ENCODE results near the gene CDKN2C.
A peak's percentile ranks its signal among the peaks of the same experiment; 100 is the strongest.
"Not testable (repeated sequence)": the region's sequence is repeated elsewhere in the genome, so short reads cannot be mapped to it uniquely, and the experiment has no call there.

Gene CDKN2C

DNA sequence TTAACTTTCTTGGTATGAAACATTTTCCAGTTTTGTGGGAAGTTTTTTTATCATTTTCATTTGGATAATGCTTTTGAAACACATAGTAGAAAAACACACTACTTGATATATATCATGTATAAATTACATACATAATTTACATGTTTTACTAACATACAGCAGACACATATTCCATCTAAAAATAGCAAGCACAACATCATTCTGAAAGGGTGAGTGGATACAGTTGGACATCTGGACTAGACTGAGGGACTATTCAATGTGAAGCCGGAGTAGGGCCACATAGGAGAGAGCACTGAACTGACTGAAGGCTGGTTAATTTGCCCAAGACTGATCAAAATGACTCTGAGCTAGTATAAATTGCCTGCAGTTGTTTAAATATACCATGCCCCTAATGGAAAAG, 11.7 kb downstream of the CDKN2C start:
- peak; percentile 45 for DNase-seq

GRCh38 chr1:50982611-50983010, 12.6 kb downstream of the CDKN2C start:
- DNase-seq: no peak

DNA sequence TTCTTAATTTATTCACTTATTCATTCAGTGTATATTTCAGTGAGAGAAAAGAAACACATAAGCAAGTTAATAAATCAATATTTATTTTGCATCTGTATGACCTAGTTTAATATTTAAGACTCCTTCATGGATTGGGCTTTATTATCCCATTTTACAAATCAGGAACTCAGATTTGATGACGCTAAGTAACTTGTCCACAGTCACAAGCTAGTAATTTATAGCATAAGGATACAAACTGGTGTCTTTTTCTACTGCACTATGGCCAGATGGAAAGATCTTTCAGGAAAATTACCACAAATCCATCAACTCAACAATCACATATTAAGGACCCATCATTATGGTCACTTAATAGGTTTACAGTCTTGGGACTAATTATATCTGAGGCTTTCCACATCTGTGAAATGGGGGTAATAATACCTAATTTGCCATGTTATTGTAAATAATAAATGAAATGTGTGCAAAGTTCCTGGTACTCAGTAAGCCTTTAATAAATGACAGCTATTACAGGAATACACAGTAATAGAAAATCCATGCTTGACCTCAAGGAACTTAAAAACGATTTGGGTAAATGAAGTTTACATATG, 13.3 kb downstream of the CDKN2C start:
- no peak for DNase-seq

GRCh38 chr1:50985094-50985493, 15.0 kb downstream of the CDKN2C start:
- no peak for DNase-seq

DNA sequence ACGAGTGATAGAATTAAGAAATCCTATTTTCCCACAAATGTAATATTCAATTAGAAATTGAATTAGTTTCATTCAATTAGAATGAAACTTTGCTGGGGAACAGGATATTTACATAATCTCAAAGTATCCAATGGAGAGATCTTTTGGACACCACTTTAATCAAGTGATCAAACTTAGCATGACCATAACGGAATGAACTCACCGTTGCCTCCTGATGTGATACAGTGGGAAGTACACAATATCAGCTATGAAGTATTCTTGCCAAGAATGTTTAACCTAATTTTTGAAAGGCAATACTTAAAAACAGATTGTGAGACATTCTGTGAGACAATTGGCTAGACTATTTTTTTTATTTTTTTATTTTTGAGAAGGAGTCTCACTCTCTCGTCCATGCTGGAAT, 16.6 kb downstream of the CDKN2C start:
- no peak for DNase-seq

DNA sequence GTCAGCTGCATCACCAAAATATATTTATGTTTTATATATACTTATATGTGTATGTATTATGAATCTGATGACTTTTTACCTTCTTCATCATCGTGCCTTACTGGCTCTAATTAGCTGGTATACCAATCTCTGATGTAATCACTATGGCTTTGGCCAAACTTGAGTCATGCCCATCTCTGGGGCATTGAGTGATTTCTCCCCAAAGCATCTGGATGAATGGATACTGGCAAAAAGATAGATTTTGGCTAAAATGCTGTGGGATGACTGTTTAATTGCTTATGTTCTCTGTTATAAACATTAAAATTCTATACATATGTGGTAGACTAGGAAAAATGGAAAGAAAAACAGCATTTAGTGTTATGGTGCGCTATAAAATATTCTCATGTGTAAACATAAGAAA, 19.6 kb downstream of the CDKN2C start:
- no peak for DNase-seq

GRCh38 chr1:50992532-50993318, 22.7 kb downstream of the CDKN2C start:
- no peak for DNase-seq

DNA sequence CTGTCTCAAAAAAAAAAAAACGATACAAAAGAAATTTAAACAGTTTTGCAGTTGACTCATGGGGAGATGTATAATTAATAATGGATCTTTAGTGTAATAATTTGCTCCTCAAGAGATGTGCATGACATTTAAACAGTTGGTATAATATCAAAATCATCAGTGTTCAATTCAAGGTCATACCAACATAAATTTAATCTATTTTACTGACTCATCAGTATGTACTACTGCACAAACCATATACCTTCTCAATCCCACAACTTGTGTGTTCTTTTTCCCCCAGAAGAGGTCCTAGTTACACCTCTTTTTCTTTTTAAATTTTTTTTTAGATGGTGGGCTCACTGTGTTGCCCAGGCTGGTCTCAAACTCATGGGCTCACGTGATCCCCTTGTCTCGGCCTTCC, 23.6 kb downstream of the CDKN2C start:
- no peak for DNase-seq

- DNase-seq: no peak
These were observed 25.0 kb downstream of the CDKN2C start for GRCh38 chr1:50994997-50995396.

GRCh38 chr1:50995651-50996050, 25.6 kb downstream of the CDKN2C start:
- no peak for DNase-seq

GRCh38 chr1:50996083-50996482, 26.0 kb downstream of the CDKN2C start:
- no peak for DNase-seq

DNA sequence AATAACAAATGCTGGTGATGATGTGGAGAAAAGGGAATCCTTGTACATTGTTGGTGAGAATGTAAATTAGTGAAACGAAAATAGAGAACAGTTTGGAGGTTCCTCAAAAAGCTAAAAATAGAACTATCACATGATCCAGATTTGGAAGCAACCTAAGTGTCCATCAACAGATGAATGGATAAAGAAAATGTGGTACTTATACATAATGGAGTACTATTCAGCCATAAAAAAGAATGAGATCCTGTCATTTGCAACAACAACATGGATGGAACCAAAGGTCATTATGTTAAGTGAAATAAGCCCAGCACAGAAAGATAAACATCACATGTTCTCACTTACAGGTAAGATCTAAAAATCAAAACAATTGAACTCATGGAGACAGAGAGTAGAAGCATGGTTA, 29.3 kb downstream of the CDKN2C start:
- not testable (repeated sequence) for DNase-seq

DNA sequence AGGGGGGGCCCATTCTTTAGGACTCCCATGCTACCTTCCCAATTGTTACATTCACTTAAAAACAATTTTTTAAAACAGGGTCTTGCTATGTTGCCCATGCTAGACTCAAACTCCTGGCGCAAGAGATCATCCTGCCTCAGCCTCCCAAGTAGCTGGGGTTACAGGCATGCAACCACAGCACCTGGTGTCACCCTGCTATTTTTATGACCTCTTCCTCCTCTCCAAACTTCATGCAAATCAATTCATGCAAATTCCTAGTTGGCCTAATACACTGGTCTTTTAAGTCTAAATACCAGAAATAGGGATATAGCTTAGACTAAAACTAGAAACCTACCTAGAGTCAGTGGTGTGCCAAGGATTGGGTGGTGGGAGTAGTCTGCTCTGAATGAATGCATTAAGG, 30.1 kb downstream of the CDKN2C start:
- DNase-seq: no peak

DNA sequence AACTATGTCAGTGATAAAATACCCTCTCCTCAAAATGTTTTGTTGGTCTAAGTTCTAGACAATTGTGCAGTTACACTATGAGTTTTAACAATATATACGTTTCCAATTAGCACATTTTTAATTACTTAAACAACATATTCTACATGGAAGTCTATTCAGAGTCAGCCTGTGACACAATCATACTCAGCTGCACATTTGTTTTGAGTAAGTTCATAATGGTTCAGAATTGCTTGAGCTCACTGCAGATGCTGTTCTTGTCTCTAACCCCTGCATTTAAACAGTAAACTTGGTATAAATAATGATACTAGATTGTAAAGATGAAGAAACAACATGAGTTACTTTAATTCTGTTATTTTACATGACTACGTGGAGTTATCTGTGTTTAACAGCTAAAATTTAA, 30.6 kb downstream of the CDKN2C start:
- DNase-seq: no peak

- no peak for DNase-seq
These were observed 32.5 kb downstream of the CDKN2C start for GRCh38 chr1:51002516-51002915.

- not testable (repeated sequence) for DNase-seq
These were observed 35.5 kb downstream of the CDKN2C start for GRCh38 chr1:51005549-51005948.

GRCh38 chr1:51009381-51009780, 39.3 kb downstream of the CDKN2C start:
- DNase-seq: no peak

- DNase-seq: no peak
These were observed 44.8 kb downstream of the CDKN2C start for GRCh38 chr1:51014878-51015277.

GRCh38 chr1:51019811-51020210, 49.8 kb downstream of the CDKN2C start:
- DNase-seq: no peak

Data from NCI-H1105 (cell line).